Stimulated activated naive CD8-positive, alpha-beta T cell treated with anti-CD3 and anti-CD28 coated beads, Interleukin-15, Interleukin-2, amounts not matched to agents 100 ng/mL and 50 ng/mL, for 24 hours (primary cell): ENCODE results near the gene EP400.

Experiments used
- H3K27ac Mint-ChIP-seq: one replicate; pipeline ENCODE4 v1.8.0; 2021; ENCODE audit warnings: mild to moderate bottlenecking, mixed read lengths
- H3K27me3 Mint-ChIP-seq: one replicate; pipeline ENCODE4 v1.8.0; 2021; ENCODE audit warnings: mixed read lengths
- H3K36me3 Mint-ChIP-seq: one replicate; pipeline ENCODE4 v1.8.0; 2021; ENCODE audit warnings: low read depth, mixed read lengths
- H3K4me1 Mint-ChIP-seq: one replicate; pipeline ENCODE4 v1.8.0; 2021; ENCODE audit warnings: low read depth, mixed read lengths
- H3K4me3 Mint-ChIP-seq: one replicate; pipeline ENCODE4 v1.8.0; 2021; ENCODE audit warnings: mild to moderate bottlenecking, mixed read lengths
- H3K9me3 Mint-ChIP-seq: one replicate; pipeline ENCODE4 v1.8.0; 2021; ENCODE audit warnings: mixed read lengths

The EP400 gene

DNA sequence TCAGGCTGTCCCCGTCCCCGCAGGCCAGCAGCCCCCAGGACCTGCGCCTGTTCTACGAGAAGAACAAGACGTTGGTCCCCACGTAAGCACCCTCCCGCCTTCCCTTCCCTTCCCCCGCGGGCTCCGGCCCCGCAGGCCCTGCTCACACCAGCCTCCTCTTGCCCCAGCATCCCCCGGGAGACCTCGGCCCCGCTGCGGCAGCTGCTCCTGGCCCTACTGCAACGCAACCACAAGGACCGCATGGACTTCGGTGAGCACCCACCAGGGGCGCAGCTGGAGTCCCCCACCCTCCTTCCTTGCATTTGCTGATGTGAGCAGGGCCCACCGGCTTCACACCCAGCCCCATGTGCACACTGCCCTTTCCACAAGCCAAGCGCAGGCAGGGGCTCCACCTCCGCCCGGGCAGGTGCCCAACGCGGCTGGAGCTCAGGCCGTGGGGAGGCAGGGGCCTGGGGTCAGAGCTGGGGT, 40.0 kb upstream of the EP400 start:
- no peaks in the 10 kb centered on the region for H3K27me3 Mint-ChIP-seq
- H3K27ac Mint-ChIP-seq, result no peak overlapping the region
- H3K4me1 Mint-ChIP-seq, result peaks cover 5% of the 10 kb centered on the region
- H3K9me3 Mint-ChIP-seq, result no peaks in the 10 kb centered on the region
- no peaks in the 10 kb centered on the region for H3K36me3 Mint-ChIP-seq
- H3K4me3 Mint-ChIP-seq, result no peak overlapping the region

GRCh38 chr12:131910302-131911027, 39.3 kb upstream of the EP400 start:
- Mint-ChIP-seq H3K27me3 (no peaks in the 10 kb centered on the region), H3K27ac (no peak overlapping the region), H3K4me3 (no peak overlapping the region), H3K9me3 (no peaks in the 10 kb centered on the region), H3K4me1 (peaks cover under 1% of the 10 kb centered on the region), H3K36me3 (no peaks in the 10 kb centered on the region)

DNA sequence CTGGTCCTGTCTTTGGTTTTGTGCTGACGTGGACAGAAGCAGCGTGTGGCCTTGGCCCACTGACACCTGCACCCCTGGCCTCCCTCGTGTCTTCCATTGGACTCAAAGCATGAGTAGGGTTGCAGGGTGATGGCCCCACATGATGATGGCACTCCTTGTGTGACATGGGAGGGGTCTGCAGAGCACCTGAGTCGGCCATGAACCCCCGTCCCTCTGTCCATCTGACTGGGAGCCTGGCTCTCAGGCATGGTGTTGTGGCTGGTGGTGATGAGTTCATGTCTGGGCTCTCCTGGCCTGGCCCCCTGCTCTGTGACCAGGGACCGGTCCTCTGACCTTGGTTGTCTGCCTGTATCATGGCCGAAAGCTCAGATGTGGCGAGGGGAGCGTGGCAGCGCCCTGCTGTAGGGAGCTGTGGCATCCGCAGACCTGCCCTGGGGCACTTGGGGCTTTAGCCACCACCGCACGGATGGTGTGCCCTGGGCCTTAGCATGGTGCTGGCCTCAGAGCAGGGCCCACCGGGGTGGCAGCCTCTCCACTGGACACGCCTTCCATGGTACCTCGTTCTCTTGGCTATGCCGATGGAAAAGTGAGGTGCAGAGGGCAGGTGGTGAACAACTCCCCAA, 38.6 kb upstream of the EP400 start:
- Mint-ChIP-seq H3K4me3 (no peak overlapping the region), H3K27me3 (no peaks in the 10 kb centered on the region), H3K36me3 (no peaks in the 10 kb centered on the region), H3K9me3 (no peaks in the 10 kb centered on the region), H3K4me1 (no peaks in the 10 kb centered on the region), H3K27ac (no peak overlapping the region)

DNA sequence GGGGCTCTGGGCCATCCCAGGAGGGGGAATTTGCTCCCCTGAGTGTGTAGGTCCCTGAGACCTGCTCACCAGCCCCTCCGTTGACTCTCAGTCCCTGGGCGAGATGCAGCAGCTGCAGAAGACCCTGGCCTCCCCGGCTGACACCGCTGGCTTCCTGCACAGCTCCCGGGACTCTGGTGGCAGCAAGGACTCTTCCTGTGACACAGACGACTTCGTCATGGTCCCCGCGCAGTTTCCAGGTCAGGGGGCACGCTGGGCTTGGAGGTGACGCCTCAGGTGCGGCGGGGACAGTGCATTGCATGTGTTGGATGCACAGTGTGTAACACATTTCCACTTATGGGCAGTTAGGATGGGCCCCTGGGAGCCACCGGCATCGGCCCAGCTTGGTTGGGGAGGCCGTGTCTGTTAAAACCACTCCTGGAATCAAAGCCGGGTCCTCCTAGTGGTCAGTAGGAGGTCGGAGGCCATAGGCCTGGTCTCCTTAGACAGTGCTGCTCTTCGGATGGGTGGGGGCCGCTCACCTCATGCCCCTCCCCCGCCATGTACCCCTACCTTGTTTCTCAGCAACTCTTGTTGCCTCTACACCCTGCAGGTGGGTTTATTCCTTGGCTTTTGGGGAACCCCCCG, 37.8 kb upstream of the EP400 start:
- Mint-ChIP-seq H3K9me3 (no peaks in the 10 kb centered on the region), H3K4me3 (no peak overlapping the region), H3K36me3 (no peaks in the 10 kb centered on the region), H3K27me3 (no peaks in the 10 kb centered on the region), H3K4me1 (no peaks in the 10 kb centered on the region), H3K27ac (no peak overlapping the region)

GRCh38 chr12:131912518-131913274, 37.0 kb upstream of the EP400 start:
- Mint-ChIP-seq H3K36me3 (no peaks in the 10 kb centered on the region), H3K4me3 (no peak overlapping the region), H3K27me3 (no peaks in the 10 kb centered on the region), H3K27ac (no peak overlapping the region), H3K9me3 (no peaks in the 10 kb centered on the region), H3K4me1 (no peaks in the 10 kb centered on the region)

DNA sequence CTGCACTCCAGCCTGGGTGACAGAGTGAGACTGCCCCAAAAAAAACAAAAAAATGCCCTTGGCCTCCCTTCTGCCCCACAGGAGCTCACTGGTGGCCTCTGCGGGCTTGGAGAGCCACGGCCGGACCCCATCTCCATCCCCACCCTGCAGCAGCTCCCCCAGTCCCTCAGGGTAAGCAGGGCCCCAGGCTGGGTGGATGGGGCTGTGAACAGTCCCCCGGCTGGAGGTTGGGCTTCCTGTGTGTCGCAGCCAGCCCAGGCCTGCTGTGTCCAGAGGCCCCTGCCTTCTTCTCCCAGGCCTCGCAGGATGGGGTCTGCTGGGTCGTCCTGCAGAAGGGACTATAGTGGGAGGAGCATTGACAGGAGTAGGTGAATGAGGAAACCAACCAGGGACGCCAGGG, 36.1 kb upstream of the EP400 start:
- H3K36me3 Mint-ChIP-seq, result no peaks in the 10 kb centered on the region
- H3K9me3 Mint-ChIP-seq, result no peaks in the 10 kb centered on the region
- no peak overlapping the region for H3K27ac Mint-ChIP-seq
- H3K4me1 Mint-ChIP-seq, result no peaks in the 10 kb centered on the region
- H3K4me3 Mint-ChIP-seq, result no peak overlapping the region
- H3K27me3 Mint-ChIP-seq, result no peaks in the 10 kb centered on the region

- H3K4me3 Mint-ChIP-seq, result no peak overlapping the region
- no peaks in the 10 kb centered on the region for H3K27me3 Mint-ChIP-seq
- no peaks in the 10 kb centered on the region for H3K36me3 Mint-ChIP-seq
- no peak overlapping the region for H3K27ac Mint-ChIP-seq
- H3K9me3 Mint-ChIP-seq, result no peaks in the 10 kb centered on the region
- no peaks in the 10 kb centered on the region for H3K4me1 Mint-ChIP-seq
Observed at GRCh38 chr12:131914179-131914702, 35.5 kb upstream of the EP400 start.

DNA sequence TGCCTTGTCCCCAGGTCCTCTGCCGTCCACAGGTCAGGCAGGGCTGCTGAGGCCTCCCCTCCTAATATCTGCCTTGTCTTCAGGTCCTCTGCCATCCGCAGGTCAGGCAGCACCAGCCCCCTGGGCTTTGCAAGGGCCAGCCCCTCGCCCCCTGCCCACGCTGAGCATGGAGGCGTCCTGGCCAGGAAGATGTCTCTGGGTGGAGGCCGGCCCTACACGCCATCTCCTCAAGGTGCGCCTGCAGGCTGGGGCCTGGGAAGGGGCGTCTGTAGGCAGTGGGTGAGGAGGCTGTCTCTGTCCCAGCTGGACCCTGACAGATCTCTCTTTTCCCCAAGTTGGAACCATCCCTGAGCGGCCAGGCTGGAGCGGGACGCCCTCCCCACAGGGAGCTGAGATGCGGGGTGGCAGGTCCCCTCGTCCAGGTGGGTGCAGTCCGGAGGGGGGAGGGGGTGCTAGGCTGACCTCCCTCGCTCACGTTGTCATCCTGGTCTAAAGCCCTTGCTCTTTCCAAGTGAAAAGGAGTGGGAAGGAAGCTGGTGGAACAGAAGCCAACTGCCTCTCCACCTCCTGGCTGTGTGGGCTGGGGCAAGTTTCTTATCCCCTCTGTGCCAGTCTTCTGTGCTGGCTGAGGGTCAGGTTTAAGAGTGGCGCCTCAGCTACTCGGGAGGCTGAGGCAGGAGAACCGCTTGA, 34.6 kb upstream of the EP400 start:
- Mint-ChIP-seq H3K27me3 (no peaks in the 10 kb centered on the region), H3K27ac (no peak overlapping the region), H3K9me3 (no peaks in the 10 kb centered on the region), H3K4me3 (no peak overlapping the region), H3K4me1 (no peaks in the 10 kb centered on the region), H3K36me3 (no peaks in the 10 kb centered on the region)

GRCh38 chr12:131915823-131916222, 33.9 kb upstream of the EP400 start:
- no peaks in the 10 kb centered on the region for H3K27me3 Mint-ChIP-seq
- H3K4me3 Mint-ChIP-seq, result no peak overlapping the region
- no peaks in the 10 kb centered on the region for H3K4me1 Mint-ChIP-seq
- no peaks in the 10 kb centered on the region for H3K36me3 Mint-ChIP-seq
- H3K27ac Mint-ChIP-seq, result no peak overlapping the region
- no peaks in the 10 kb centered on the region for H3K9me3 Mint-ChIP-seq

GRCh38 chr12:131916306-131917138, 33.2 kb upstream of the EP400 start:
- Mint-ChIP-seq H3K4me1 (no peaks in the 10 kb centered on the region), H3K9me3 (no peaks in the 10 kb centered on the region), H3K4me3 (no peak overlapping the region), H3K27ac (no peak overlapping the region), H3K27me3 (no peaks in the 10 kb centered on the region), H3K36me3 (no peaks in the 10 kb centered on the region)

DNA sequence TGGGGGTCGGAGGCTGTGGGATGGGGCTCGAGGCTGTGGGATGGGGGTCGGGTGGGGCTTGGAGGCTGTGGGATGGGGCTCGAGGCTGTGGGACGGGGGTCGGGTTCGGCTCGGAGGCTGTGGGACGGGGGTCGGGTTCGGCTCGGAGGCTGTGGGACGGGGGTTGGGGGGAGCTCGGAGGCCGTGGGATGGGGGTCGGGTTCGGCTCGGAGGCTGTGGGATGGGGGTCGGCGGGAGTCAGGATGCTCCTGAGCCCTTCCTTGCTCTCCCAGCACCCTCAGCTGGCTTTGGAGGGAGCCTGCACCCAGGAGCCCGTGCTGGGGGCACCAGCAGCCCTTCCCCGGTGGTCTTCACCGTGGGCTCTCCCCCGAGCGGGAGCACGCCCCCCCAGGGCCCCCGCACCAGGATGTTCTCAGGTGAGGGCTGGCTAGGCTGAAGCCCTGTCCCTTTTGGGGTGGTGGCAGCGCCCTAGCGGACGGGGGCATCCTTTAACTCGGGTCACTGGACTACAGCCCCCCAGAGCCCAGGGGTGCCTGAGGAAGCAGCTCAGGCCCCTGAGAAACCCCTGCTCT, 32.5 kb upstream of the EP400 start:
- no peaks in the 10 kb centered on the region for H3K9me3 Mint-ChIP-seq
- no peaks in the 10 kb centered on the region for H3K4me1 Mint-ChIP-seq
- no peaks in the 10 kb centered on the region for H3K27me3 Mint-ChIP-seq
- no peaks in the 10 kb centered on the region for H3K36me3 Mint-ChIP-seq
- H3K27ac Mint-ChIP-seq, result no peak overlapping the region
- H3K4me3 Mint-ChIP-seq, result no peak overlapping the region

- Mint-ChIP-seq H3K27me3 (no peaks in the 10 kb centered on the region), H3K4me1 (no peaks in the 10 kb centered on the region), H3K27ac (no peak overlapping the region), H3K36me3 (no peaks in the 10 kb centered on the region), H3K4me3 (no peak overlapping the region), H3K9me3 (no peaks in the 10 kb centered on the region)
Observed at GRCh38 chr12:131917711-131918306, 31.9 kb upstream of the EP400 start.

DNA sequence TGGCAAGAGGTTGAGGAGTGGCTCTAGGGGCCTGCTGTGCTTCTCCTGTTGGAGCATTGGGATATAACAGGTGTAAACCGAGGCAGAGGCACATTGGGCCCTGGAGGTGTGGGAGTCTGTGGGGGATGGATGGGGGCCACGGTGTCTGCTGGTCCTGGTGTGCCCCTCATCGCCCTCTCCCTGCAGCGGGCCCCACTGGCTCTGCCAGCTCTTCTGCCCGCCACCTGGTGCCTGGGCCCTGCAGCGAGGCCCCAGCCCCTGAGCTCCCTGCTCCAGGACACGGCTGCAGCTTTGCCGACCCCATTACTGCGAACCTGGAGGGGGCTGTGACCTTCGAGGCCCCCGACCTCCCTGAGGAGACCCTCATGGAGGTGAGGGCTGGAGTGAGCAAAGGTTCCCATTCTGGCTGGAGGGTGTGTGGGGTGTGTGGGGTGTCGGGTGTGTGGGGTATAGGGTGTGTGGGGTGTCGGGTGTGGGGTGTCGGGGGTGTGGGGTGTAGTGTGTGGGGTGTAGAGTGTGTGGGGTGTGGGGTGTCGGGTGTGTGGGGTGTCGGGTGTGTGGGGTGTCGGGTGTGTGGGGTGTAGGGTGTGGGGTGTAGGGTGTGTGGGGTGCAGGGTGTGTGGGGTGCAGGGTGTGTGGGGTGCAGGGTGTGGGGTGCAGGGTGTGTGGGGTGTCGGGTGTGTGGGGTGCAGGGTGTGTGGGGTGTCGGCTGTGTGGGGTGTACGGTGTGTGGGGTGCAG, 31.3 kb upstream of the EP400 start:
- H3K27ac Mint-ChIP-seq, result no peak overlapping the region
- no peaks in the 10 kb centered on the region for H3K36me3 Mint-ChIP-seq
- no peaks in the 10 kb centered on the region for H3K4me1 Mint-ChIP-seq

More for the DNA sequence above, 31.3 kb upstream of the EP400 start:
- Mint-ChIP-seq H3K9me3 (no peaks in the 10 kb centered on the region), H3K4me3 (no peak overlapping the region), H3K27me3 (no peaks in the 10 kb centered on the region)
